GM18517 (cell line): ENCODE results near the gene ZBTB11.
A peak's percentile ranks its signal among the peaks of the same experiment; 100 is the strongest.
"Not testable (repeated sequence)": the region's sequence is repeated elsewhere in the genome, so short reads cannot be mapped to it uniquely, and the experiment has no call there.

Experiments
- ATAC-seq: cut with Tn5 transposase; IDR thresholded peaks from one replicate; pipeline ENCODE4 v1.9.1; 2021; ENCODE audit warnings: mild to moderate bottlenecking, moderate library complexity; ENCODE audit not compliant: unreplicated experiment

Gene ZBTB11

DNA sequence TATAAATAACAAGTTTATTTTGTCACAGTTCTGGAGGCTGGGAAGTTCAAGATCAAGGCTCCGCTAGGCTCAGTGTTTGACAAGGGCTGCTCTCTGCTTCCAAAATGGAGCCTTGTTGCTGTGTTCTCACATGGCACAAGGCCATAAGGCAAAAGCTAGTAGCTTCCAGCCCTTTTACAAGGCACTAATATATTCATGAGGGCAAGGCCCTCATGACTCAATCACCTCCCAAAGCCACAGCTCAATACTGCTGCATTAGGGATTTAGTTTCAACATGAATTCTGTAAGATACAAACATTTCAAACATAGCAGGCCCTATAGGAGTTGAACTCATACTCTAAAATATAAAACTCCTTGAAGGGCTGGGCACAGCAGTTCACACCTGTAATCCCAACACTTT lies 30.2 kb downstream of the ZBTB11 start:
- no peak for ATAC-seq

DNA sequence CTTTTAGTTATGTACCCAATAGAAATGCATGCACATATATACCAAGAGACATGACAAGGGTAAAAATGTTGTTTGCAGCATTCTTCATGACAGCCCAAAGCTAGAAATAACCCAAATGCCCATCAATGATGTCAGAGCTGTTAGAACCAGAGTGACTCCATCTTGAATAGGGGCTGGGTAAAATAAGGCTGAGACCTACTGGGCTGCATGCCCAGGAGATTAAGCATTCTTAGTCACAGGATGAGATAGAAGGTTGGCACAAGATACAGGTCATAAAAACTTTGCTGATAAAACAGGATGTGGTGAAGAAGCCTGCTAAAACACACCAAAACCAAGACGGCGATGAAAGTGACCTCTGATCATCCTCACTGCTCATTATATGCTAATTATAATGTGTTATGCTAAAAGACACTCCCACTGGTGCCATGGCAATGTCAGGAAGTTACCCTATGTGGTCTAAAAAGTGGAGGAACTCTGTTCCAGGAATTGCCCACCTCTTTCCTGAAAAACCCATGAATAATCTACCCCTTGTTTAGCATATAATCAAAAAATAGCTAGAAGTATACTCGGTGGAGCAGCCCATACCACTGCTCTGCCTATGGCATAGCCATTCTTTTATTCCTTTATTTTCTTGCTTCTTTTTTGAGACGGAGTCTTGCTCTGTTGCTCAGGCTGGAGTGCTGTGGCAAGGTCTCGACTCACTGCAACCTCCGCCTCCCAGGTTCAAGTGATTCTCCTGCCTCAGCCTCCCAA lies 32.9 kb downstream of the ZBTB11 start:
- ATAC-seq, result no peak

DNA sequence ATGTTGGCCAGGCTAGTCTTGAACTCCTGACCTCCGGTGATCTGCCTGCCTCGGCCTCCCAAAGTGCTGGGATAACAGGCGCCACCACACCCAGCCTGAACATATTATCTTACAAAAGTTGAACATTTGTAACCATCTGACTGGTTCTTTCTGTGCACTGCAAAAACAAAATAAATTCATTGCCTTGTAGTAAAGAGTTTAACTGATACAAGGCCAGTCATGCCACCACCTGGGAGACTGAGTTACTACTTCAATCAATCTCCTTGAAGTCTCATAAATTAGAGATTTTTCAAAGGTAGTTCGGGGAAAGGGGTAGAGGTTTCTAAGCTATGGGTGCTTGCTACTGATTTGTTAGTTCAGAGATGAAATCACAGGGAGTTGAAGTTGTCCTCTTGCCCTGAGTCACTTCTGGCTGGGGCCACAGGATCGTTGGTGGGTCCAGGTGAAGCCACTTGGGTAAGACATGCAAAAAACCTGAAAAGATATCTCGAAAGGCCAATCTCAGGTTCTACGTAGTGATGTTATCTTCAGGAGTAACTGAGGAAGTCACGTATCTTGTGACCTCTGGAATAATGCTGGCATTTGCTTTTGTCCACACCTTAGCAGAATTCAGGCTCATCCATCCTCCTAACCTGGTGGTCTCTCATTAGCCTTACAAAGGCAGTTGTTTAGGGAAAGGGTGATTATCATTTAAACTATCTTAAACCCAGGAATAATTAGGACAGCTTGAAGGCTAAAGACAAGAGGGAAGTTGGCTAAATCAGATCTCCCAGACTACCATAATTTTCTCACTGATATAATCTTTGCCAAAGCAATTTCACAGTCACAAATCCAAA lies 33.7 kb downstream of the ZBTB11 start:
- ATAC-seq, result no peak

DNA sequence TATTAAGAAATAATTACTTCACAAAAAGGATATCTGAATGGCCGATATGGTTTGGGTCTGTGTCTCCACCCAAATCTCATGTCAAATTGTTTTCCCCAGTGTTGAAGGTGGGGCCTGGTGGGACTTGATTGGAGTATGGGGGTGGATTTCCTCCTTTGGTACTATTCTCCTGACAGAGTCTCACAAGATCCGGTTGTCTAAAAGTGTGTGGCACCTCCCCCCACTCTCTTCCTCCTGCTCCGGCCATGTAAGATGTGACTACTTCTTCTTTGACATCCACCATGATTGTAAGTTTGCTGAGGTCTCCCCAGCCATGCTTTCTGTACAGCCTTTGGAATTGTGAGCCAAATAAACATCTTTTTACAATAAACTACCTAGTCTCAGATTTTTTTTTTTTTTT lies 34.5 kb downstream of the ZBTB11 start:
- no peak for ATAC-seq

DNA sequence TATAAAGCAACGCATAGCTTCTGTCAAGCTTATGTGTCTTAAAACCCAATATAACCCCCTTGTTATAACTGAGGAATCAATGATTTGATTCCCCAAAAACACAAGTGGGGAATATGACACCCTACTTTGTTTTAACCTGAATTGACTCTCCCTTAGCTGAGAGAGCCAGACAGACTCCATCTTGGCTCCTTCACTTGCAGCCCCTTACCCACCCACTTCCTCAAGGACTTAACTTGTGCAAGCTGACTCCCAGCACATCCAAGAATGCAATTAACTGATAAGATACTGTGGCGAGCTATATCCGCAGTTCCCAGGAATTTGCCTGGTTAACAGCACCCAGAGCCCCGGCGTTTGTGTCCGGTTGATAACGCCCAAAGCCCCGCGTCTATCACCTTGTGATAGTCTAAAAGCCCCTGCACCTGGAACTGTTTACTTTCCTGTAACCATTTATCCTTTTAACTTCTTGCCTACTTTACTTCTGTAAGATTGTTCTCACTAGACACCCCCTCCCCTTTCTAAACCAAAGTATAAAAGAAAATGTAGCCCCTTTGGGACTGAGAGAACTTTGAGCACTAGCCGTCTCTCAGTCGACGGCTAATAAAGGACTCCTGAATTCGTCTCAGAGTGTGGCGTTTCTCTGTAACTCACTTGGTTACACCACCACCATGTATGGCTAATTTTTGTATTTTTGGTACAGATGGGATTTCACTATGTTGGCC lies 35.4 kb downstream of the ZBTB11 start:
- not testable (repeated sequence) for ATAC-seq

DNA sequence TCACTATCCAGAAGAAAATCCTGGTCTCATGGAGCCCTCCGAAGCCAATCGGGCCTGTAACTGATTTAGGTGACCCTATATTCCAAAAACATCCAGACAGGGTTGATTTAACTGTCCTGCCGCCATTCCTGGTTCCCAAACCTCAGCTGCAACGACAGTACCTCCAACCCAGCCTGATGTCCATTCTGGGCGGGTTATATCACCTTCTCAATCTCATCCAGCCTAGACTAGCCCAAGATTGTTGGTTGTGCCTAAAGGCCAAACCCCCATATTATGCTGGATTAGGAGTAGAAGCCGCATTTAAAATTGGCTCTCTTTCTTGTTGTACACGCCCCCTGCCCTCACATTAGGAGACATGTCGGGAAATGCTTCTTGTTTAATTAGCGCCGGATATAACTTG lies 36.7 kb downstream of the ZBTB11 start:
- ATAC-seq, result no peak

DNA sequence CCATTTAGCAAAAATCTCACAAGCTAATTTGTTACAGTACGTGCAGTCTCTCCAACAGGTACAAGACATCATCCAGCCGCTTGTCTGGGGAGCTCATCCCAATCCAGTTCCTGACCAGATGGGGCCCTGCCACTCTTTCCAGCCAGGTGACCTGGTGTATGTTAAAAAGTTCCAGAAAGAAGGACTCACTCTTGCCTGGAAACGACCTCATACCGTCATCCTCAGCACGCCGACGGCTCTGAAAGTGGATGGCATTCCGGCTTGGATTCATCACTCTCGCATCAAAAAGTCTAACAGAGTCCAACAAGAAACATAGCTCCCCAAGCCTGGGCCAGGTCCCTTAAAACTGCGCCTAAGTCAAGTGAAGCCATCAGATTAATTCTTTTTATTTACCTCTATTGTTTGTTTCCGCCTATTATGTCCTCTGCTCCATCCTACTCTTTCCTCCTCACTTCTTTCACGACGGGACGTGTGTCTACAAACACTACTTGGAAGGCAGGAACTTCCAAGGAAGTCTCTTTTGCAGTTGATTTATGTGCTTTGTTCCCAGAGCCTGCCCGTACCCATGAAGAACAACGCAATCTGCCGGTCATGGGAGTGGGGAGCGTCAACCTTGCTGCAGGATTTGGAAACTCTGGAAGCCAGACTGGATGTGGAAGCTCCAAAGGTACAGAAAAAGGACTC lies 37.5 kb downstream of the ZBTB11 start:
- ATAC-seq, result no peak

DNA sequence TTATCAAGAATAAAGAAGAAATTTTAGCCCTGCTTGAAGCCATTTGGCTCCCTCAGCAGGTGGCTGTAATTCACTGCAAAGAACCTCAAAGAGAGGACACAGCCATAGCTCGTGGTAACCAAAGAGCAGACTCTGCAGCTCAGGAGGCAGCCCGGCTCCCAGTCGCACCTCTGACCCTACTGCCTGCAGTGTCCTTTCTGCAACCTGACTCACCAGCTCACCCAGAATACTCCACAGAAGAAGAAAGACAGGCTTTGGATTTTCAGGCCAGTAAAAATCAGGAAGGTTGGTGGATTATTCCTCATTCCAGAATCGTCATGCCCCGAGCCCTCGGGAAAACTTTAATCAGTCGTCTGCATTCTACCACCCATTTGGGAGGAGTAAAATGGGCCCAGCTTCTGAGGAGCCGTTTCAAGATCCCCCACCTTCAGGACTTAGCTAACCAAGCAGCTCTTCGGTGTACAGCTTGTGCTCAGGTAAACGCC lies 38.6 kb downstream of the ZBTB11 start:
- no peak for ATAC-seq

DNA sequence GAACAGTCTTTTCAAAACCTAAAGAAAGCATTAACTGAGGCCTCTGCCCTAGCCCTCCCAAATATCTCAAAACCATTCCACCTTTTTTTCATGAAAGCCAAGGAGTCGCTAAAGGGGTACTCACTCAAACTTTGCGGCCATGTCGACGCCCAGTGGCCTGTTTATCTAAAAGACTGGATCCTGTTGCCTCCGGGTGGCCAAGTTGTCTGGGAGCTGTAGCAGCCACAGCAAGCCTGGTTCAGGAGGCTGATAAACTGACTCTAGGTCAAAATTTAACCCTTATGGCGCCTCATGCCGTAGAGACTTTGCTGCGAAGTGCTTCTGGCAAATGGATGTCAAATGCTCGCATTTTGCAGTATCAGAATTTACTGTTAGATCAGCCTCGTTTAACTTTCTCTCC lies 39.5 kb downstream of the ZBTB11 start:
- no peak for ATAC-seq

DNA sequence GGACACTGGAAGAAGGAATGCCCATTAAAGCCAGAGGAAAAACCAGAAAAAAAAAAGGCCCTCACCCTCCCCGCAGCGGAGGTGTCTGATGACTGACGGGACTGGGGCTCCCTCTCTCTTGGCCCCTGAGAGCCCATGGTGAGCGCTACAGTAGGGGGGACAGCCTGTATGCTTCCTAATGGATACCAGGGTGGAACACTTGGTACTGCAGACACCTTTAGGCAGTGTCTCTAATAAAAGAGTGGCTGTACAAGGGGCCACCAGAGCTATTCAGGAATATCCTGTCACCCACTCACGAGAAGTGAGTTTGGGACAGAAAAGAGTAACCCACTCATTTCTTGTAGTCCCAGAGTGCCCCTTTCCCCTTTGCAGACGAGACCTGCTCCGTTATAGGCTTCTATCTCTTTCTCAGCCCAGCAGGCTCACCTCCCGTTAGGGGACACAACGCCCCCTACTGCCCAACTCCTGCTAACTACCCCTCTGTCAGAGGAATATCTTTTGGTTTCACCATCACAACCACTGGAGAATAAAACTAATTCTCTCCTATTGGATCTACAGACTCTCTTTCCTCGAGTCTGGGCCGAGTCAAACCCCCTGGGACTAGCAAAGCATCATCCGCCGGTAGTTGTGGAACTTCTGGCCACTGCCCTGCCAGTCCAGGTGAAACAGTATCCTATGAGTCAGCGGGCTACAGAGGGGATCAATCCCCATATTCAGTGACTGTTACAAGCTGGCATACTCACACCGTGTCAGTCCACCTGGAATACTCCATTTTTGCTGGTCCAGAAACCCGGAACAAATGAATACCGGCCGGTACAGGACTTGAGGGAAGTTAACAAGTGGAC lies 40.8 kb downstream of the ZBTB11 start:
- ATAC-seq, result peak; percentile 93

DNA sequence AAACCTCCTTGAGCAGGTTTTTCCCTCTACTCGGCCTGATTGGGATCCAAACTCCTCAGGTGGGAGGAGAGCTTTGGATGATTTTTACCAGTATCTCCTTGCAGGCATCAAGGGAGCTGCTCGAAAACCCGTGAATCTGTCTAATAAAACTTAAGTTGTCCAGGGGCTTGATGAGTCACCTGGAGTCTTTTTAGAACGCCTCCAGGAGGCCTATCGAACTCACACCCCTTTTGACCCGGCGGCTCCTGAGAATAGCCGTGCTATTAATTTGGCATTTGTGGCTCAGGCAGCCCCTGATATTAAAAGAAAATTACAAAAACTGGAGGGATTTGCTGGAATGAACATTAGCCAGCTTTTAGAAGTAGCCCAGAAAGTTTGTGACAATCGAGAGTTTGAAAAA lies 41.6 kb downstream of the ZBTB11 start:
- ATAC-seq, result no peak

DNA sequence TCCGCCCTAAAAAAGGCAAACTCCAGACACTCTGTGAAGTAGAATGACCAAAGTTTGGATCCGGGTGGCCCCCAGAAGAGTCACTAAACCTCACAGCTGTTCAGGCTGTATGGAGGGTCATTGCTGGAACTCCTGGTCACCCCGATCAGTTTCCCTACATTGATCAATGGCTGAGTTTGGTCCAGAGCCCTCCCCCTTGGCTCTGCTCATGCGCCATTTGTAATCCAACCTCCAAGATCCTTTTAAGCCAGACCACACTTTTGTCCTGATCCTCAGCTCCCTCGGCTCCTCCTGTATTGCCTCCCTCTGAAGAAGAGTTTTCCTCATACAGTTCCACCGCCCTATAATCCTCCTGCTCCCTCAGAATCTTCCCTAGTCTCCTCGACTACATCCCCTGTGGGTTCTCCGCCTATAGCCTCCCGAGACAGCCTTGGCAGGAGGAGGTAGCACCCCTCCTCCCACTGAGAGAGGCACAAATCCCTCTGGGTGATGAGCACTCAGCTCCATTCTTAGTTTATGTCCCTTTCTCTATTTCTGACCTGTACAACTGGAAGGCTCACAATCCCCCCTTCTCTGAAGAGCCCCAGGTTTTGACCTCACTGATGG lies 42.2 kb downstream of the ZBTB11 start:
- no peak for ATAC-seq

DNA sequence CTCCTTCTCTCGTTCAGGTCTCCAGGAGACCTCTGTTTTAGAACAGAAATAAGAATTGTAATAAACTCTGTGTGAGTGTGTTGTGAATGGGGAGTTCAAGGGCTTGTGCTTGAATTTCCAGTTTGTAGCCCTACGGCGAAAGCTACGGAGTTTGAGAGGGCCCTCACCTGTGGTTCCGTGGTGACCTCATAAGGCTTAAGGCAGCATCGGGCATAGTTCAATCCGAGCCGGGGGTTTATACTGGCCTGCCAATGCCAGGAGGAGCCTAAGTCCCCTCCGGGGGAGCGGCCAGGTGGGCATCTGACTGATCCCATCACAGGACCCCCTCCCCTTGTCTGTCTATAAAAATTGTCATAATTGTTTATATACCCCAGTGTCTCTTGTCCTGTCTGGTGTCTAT lies 43.7 kb downstream of the ZBTB11 start:
- ATAC-seq, result no peak

DNA sequence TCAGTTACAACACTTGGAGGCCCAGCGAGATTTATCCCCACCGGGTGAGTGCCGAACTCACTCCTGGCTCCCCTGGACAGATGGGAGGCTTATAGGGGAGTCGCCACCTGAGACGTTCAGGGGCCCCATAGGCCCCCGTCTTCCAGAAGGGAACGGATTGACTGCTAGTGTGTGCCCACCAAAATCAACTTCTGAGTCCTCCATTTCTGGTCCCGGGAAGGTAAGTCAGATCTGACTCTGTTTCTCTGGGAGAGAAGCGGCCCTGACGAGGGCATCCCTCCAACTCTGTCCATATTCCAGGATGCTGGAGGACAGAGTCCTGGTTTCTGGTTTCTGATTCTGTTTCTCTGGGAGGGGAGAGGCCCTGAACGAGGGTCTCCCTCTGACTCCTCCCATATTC lies 44.3 kb downstream of the ZBTB11 start:
- no peak for ATAC-seq

DNA sequence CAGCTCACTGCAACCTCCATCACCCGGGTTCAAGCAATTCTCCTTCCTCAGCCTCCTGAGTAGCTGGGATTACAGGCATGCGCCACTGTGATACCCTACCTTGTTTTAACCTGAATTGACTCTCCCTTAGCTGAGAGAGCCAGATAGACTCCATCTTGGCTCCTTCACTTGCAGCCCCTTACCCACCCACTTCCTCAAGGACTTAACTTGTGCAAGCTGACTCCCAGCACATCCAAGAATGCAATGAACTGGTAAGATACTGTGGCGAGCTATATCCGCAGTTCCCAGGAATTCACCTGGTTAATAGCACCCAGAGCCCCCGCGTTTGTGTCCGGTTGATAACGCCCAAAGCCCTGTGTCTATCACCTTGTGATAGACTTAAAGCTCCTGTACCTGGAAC lies 45.0 kb downstream of the ZBTB11 start:
- not testable (repeated sequence) for ATAC-seq

DNA sequence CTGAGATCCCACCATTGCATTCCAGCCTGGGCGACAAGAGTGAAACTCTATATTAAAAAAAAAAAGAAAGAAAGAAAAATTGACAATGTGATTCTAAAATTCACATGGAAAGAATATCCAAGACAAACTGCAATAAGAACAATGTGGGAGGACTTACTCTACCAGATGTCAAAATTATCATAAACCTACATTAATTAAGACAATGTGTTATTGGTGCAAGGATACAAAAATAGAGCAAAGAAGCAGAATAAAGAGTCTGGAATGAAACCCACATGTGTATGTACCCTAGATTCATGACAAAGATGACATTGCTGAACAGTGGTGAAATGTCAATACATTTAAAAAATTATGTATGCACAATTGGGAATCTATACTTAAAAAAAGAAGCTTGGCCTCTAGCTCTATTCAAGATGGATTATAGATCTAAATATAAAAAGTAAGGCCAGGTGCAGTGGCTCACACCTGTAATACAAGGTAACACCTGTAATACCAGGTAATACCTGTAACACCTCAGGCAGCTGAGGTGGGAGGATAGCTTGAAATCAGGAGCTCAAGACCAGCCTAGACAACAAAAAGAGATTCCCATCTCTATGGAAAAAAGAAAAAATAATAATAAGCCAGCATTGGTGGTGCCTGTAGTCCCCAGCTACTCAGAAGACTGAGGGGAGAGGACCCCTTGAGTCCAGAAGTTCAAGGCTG lies 45.7 kb downstream of the ZBTB11 start:
- ATAC-seq, result no peak

DNA sequence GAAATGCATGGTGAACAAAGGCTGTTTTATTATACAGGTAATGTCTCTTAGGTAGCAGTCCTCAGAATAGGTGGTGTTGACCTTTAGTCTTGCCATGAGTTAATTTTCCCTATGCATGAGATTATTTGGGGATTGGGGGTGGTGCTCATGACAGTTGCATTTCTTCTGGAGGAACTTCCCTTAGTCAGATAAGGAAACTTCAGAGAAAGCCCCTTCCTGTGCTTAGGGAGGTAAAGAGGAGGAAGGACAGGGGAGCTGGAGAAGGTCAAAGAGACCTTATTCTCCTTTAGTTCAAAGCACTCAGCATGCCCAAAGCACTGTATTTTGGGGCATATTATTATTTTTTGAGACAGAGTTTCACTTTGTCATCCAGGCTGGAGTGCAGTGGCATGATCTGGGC lies 47.7 kb downstream of the ZBTB11 start:
- ATAC-seq, result no peak

DNA sequence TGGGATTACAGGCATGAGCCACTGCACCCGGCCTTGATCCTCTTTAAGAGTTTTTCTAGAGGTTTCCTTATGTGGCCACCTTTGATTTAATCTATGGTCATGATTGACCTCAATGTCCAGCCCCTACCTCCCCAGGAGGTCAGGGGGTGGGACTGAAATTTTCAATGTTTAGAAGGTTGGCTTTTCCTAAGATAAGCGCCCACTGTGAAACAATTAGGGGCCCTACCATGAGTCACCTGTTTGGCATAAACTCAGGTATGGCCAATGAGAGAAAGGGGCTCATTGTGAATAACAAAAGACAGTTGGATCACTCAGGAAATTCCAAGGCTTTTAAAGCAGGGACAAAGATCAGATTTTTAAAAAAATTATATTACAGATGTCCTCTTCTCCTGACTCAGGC lies 51.1 kb downstream of the ZBTB11 start:
- ATAC-seq, result no peak

DNA sequence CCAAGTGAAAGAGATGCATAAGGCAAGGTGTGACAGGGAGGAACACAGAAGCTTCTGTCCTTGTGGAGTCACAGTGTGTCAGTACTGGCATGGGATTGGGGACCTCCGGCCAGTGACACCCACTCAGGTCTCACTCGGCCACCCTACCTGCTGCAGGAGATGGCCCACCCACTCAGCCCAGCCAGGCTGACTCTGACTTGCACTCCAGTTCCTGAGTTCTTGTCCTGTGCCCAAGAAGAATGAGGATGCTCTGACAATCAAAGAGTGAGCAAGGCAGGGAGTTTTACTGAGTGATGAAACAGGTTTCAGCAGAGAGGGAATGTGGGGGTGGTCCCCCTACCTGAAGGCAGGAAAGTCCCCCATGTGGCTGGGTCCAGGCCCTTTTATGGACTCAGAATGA lies 52.1 kb downstream of the ZBTB11 start:
- no peak for ATAC-seq
